Fibroblast of the aortic adventitia (primary cell): ENCODE measurements around the gene TYW5. TPM values are rescaled to one million over a fixed set of nuclear protein-coding genes. Genes with fewer than 3 reads are reported as not detected.

Experiments used
- DNase-seq: peaks from one replicate; pipeline ENCODE4 v3.0.0-alpha.2; 2010; ENCODE audit warnings: low read depth
- H3K4me3 ChIP-seq: 2 replicates; pipeline ENCODE4 v1.5.1; 2011; ENCODE audit warnings: low read depth, mild to moderate bottlenecking, control low read depth, low read length, moderate library complexity
- CTCF ChIP-seq: IDR thresholded peaks from 2 replicates; pipeline ENCODE4 v1.5.1; 2011; ENCODE audit warnings: mild to moderate bottlenecking, low read length, control low read depth, inconsistent platforms; ENCODE audit not compliant: insufficient read depth
- total RNA-seq: library from RNA; depleted of rRNA; stranded (reverse); fragments of >200 nt; gene quantifications from 2 replicates; pipeline ENCODE4 v1.2.3, GENCODE V29; 2012; ENCODE audit warnings: low replicate concordance

TYW5 gene
- total RNA-seq, 1 donor, result 7.8 TPM

- H3K4me3 ChIP-seq, result no peak overlapping the region
- no peak for DNase-seq
- no peak for TF ChIP-seq CTCF
These were observed 26.0 kb downstream of the TYW5 start for GRCh38 chr2:199929262-199929661.

GRCh38 chr2:199928626-199929025 lies 26.7 kb downstream of the TYW5 start:
- no peak for TF ChIP-seq CTCF
- H3K4me3 ChIP-seq, result no peak overlapping the region
- DNase-seq, result no peak

- no peak for DNase-seq
- TF ChIP-seq CTCF, result no peak
- H3K4me3 ChIP-seq, result no peak overlapping the region
These were observed 27.1 kb downstream of the TYW5 start for GRCh38 chr2:199928226-199928625.

- no peak overlapping the region for H3K4me3 ChIP-seq
- peak; percentile 21 for DNase-seq
- no peak for TF ChIP-seq CTCF
These were observed 28.5 kb downstream of the TYW5 start for GRCh38 chr2:199926806-199927205.

GRCh38 chr2:199923924-199924323 lies 31.4 kb downstream of the TYW5 start:
- H3K4me3 ChIP-seq, result no peak overlapping the region
- no peak for DNase-seq
- no peak for TF ChIP-seq CTCF

GRCh38 chr2:199922856-199923255 lies 32.4 kb downstream of the TYW5 start:
- H3K4me3 ChIP-seq, result no peak overlapping the region
- TF ChIP-seq CTCF, result no peak
- DNase-seq, result peak; percentile 13

GRCh38 chr2:199916980-199917379 lies 38.3 kb downstream of the TYW5 start:
- no peak for DNase-seq
- H3K4me3 ChIP-seq, result no peak overlapping the region
- no peak for TF ChIP-seq CTCF
